ENCODE measurements around the gene MAST1.
A peak's percentile ranks its signal among the peaks of the same experiment; 100 is the strongest.

MAST1 gene

DNA sequence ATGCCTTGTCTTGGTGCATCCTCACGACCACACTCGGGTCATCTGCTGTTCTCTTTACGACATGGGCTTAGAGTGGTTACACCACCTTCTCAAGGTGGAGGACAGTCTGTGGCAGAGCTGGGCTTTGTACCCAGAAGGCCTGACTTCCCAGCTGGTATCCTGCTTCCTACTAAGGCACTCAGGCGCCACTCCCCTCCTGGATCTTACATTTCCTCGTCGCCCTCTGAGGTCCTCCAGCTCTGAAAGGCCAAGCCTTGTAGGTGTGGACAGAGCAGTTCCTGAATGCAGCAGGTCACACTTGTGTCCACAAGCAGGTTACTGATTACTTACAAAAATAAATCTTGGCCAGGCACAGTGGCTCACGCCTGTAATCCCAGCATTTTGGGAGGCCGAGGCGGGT lies 68.9 kb downstream of the MAST1 start:
- no peaks in the 10 kb centered on the region for H3K4me1 ChIP-seq (ENCODE audit: insufficient read depth, low read length)
- no peaks in the 10 kb centered on the region for H3K9me3 ChIP-seq (ENCODE audit: insufficient read depth, low read length, severe bottlenecking)
- H3K27me3 ChIP-seq (ENCODE audit: insufficient read depth, low read length, poor library complexity), result no peaks in the 10 kb centered on the region
- no peak for TF ChIP-seq EZH2 (IDR thresholded peaks at IDR 0.05; ENCODE audit: borderline replicate concordance, low read depth, low read length, severe bottlenecking)
- TF ChIP-seq, protein P1, sequence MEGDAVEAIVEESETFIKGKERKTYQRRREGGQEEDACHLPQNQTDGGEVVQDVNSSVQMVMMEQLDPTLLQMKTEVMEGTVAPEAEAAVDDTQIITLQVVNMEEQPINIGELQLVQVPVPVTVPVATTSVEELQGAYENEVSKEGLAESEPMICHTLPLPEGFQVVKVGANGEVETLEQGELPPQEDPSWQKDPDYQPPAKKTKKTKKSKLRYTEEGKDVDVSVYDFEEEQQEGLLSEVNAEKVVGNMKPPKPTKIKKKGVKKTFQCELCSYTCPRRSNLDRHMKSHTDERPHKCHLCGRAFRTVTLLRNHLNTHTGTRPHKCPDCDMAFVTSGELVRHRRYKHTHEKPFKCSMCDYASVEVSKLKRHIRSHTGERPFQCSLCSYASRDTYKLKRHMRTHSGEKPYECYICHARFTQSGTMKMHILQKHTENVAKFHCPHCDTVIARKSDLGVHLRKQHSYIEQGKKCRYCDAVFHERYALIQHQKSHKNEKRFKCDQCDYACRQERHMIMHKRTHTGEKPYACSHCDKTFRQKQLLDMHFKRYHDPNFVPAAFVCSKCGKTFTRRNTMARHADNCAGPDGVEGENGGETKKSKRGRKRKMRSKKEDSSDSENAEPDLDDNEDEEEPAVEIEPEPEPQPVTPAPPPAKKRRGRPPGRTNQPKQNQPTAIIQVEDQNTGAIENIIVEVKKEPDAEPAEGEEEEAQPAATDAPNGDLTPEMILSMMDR (IDR thresholded peaks at IDR 0.05; ENCODE audit: borderline replicate concordance, extremely low read depth, low read length, poor library complexity, severe bottlenecking), result no peak
- no peak overlapping the region for H2AFZ ChIP-seq (ENCODE audit: low read depth, low read length)
- H4K20me1 ChIP-seq (ENCODE audit: insufficient read depth, low read length), result no peaks in the 10 kb centered on the region
- H3K4me2 ChIP-seq (ENCODE audit: insufficient read depth, low read length), result no peak overlapping the region
- H3K9ac ChIP-seq (ENCODE audit: low read depth, low read length), result no peak overlapping the region
- ATAC-seq (ENCODE audit: insufficient read depth, low read depth), result peak; percentile 19; the same call in 1 of the 3 replicates
- no peak for DNase-seq
- H3K79me2 ChIP-seq (ENCODE audit: insufficient read depth, low read length), result no peaks in the 10 kb centered on the region
- no peak overlapping the region for H3K4me3 ChIP-seq (ENCODE audit: low read depth in 1 of 2, low read length in 2 of 2)
- H3K27ac ChIP-seq (ENCODE audit: low read length), result no peak overlapping the region
- peaks cover 11% of the 10 kb centered on the region; the same call in 1 of the 2 replicates for H3K36me3 ChIP-seq (ENCODE audit: insufficient read depth, low read length)

DNA sequence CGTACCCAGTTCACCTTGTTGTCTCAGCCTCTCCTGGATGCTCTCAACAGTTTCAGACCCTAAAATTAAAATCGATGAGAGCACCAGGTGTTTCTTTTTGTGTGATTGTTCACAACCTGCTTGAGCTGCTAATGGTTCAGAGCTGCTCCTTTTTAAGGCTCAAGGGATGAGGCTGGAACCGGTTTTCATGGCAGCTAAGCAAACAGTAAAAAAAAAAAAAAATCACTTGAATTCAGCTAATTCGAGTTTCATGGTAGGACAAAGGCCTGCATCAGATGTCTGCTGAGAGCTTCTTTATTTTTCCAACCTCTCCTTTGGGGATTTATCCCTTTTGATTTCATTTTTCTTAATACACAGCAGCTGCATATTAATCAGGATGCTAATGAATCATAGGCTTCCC lies 74.3 kb downstream of the MAST1 start:
- Histone ChIP-seq H3K27ac (ENCODE audit: low read length) (no peak overlapping the region), H3K27me3 (ENCODE audit: insufficient read depth, low read length, poor library complexity) (no peaks in the 10 kb centered on the region), H3K36me3 (ENCODE audit: insufficient read depth, low read length) (no peaks in the 10 kb centered on the region; the same call in 1 of the 2 replicates), H3K4me3 (ENCODE audit: low read depth in 1 of 2, low read length in 2 of 2) (no peak overlapping the region), H3K79me2 (ENCODE audit: insufficient read depth, low read length) (no peaks in the 10 kb centered on the region), H2AFZ (ENCODE audit: low read depth, low read length) (no peak overlapping the region), H4K20me1 (ENCODE audit: insufficient read depth, low read length) (no peaks in the 10 kb centered on the region), H3K9me3 (ENCODE audit: insufficient read depth, low read length, severe bottlenecking) (no peaks in the 10 kb centered on the region), H3K9ac (ENCODE audit: low read depth, low read length) (no peak overlapping the region), H3K4me1 (ENCODE audit: insufficient read depth, low read length) (peaks cover 25% of the 10 kb centered on the region), H3K4me2 (ENCODE audit: insufficient read depth, low read length) (no peak overlapping the region)
- ATAC-seq (ENCODE audit: insufficient read depth, low read depth), result no peak
- no peak for TF ChIP-seq EZH2 (IDR thresholded peaks at IDR 0.05; ENCODE audit: borderline replicate concordance, low read depth, low read length, severe bottlenecking)
- TF ChIP-seq, protein P1 (IDR thresholded peaks at IDR 0.05; ENCODE audit: borderline replicate concordance, extremely low read depth, low read length, poor library complexity, severe bottlenecking), result no peak
- DNase-seq, result no peak

DNA sequence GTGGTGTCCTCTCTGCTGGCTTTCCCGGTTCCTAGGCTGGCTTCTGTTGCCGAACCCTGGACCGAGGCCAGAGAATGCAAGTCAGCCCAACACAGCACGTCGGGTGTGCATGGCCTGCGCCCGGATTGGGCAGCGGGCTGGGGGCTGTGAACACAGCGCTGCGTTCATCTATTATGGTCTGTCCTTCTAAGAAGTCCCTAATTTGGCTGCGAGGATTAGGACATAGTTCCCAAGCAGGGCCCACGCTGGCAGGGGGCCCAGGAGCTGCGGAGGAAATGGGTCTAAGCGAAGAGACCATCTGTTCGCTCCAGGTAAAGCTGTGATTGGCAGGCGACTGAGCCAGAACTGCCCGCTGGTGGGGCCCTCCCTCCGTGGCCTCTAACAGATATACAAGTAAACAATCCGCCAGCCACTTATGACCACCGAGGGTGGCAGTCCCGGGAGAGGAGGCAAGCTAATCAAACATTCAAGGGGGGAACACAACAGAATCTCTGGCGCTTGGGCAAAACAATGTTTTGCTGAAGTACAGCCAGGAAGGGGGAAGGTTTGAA lies 74.8 kb downstream of the MAST1 start:
- Histone ChIP-seq H3K27me3 (ENCODE audit: insufficient read depth, low read length, poor library complexity) (no peaks in the 10 kb centered on the region), H2AFZ (ENCODE audit: low read depth, low read length) (no peak overlapping the region), H3K4me2 (ENCODE audit: insufficient read depth, low read length) (peak overlapping the region; percentile 46; the same call in 1 of the 2 replicates), H3K4me1 (ENCODE audit: insufficient read depth, low read length) (peaks cover 29% of the 10 kb centered on the region), H3K27ac (ENCODE audit: low read length) (peak overlapping the region; percentile 83), H3K9ac (ENCODE audit: low read depth, low read length) (peak overlapping the region; percentile 48), H3K36me3 (ENCODE audit: insufficient read depth, low read length) (no peaks in the 10 kb centered on the region; the same call in none of the 2 replicates), H3K9me3 (ENCODE audit: insufficient read depth, low read length, severe bottlenecking) (no peaks in the 10 kb centered on the region), H3K4me3 (ENCODE audit: low read depth in 1 of 2, low read length in 2 of 2) (no peak overlapping the region), H4K20me1 (ENCODE audit: insufficient read depth, low read length) (no peaks in the 10 kb centered on the region), H3K79me2 (ENCODE audit: insufficient read depth, low read length) (0 out of 2 replicates have a peak, but pooled peaks cover 2% of the 10 kb centered on the region)
- TF ChIP-seq, protein P1 (IDR thresholded peaks at IDR 0.05; ENCODE audit: borderline replicate concordance, extremely low read depth, low read length, poor library complexity, severe bottlenecking), result no peak
- TF ChIP-seq EZH2 (IDR thresholded peaks at IDR 0.05; ENCODE audit: borderline replicate concordance, low read depth, low read length, severe bottlenecking), result no peak
- no peak for ATAC-seq (ENCODE audit: insufficient read depth, low read depth)
- DNase-seq, result no peak
